GM21619 (cell line): ENCODE results near the gene DEXI.

Source experiments
- ATAC-seq: cut with Tn5 transposase; IDR thresholded peaks from one replicate; pipeline ENCODE4 v1.9.1; 2021; ENCODE audit not compliant: unreplicated experiment

DEXI gene

GRCh38 chr16:10941935-10942351 is 325 bp downstream of the DEXI start:
- ATAC-seq, result peak; percentile 10

GRCh38 chr16:10941127-10941933 is 938 bp downstream of the DEXI start:
- ATAC-seq, result no peak

GRCh38 chr16:10940501-10941079 is 1.7 kb downstream of the DEXI start:
- no peak for ATAC-seq

- no peak for ATAC-seq
These were observed 2.5 kb downstream of the DEXI start for GRCh38 chr16:10939649-10940234.

- ATAC-seq, result no peak
These were observed 3.2 kb downstream of the DEXI start for GRCh38 chr16:10938796-10939648.

- ATAC-seq, result no peak
These were observed 3.9 kb downstream of the DEXI start for GRCh38 chr16:10938321-10938720.

- ATAC-seq, result no peak
These were observed 5.0 kb downstream of the DEXI start for GRCh38 chr16:10937068-10937859.

GRCh38 chr16:10936272-10936984 is 5.8 kb downstream of the DEXI start:
- no peak for ATAC-seq

GRCh38 chr16:10935226-10935915 is 6.9 kb downstream of the DEXI start:
- ATAC-seq, result no peak

- no peak for ATAC-seq
These were observed 7.8 kb downstream of the DEXI start for GRCh38 chr16:10934325-10935107.

- ATAC-seq, result no peak
These were observed 8.4 kb downstream of the DEXI start for GRCh38 chr16:10933865-10934264.

- no peak for ATAC-seq
These were observed 9.1 kb downstream of the DEXI start for GRCh38 chr16:10932959-10933710.

GRCh38 chr16:10931977-10932632 is 10.2 kb downstream of the DEXI start:
- no peak for ATAC-seq

GRCh38 chr16:10931134-10931533 is 11.1 kb downstream of the DEXI start:
- no peak for ATAC-seq

GRCh38 chr16:10930755-10931093 is 11.5 kb downstream of the DEXI start:
- no peak for ATAC-seq

GRCh38 chr16:10929853-10930754 is 12.2 kb downstream of the DEXI start:
- no peak for ATAC-seq
